ENCODE data around the gene KLK14.

GRCh38 chr19:51098365-51099046 is 15.8 kb upstream of the KLK14 start:
- TF ChIP-seq CTCF (conservative IDR thresholded peaks at IDR 0.05; ENCODE audit: low read length) (no peak), EZH2phosphoT487 (IDR thresholded peaks at IDR 0.05; ENCODE audit: borderline replicate concordance, low read depth, low read length) (no peak)

Measured in OCI-LY7 (cell line).